GM13977 (cell line): Measurements from ENCODE around the gene EYA2.

ENCODE experiments used
- DNase-seq: peaks from one replicate; pipeline ENCODE4 v3.0.0; 2012; ENCODE audit warnings: low spot score
- CTCF ChIP-seq: IDR thresholded peaks from 2 replicates; pipeline ENCODE4 v1.5.1; 2012; ENCODE audit warnings: mild to moderate bottlenecking, control low read depth; ENCODE audit not compliant: insufficient read depth; ENCODE audit errors: extremely low read depth, missing control alignments
- in situ Hi-C: fragments of 300-500 bp; cut with MboI; formaldehyde crosslinking; loops from one replicate; pipeline ENCODE4 v1.12.0; 2022; ENCODE audit warnings: low sequenced_read_pairs, low pct_unique_long_range_greater_than_20kb, mixed read lengths, inconsistent platforms; ENCODE audit not compliant: unreplicated experiment

EYA2 gene

DNA sequence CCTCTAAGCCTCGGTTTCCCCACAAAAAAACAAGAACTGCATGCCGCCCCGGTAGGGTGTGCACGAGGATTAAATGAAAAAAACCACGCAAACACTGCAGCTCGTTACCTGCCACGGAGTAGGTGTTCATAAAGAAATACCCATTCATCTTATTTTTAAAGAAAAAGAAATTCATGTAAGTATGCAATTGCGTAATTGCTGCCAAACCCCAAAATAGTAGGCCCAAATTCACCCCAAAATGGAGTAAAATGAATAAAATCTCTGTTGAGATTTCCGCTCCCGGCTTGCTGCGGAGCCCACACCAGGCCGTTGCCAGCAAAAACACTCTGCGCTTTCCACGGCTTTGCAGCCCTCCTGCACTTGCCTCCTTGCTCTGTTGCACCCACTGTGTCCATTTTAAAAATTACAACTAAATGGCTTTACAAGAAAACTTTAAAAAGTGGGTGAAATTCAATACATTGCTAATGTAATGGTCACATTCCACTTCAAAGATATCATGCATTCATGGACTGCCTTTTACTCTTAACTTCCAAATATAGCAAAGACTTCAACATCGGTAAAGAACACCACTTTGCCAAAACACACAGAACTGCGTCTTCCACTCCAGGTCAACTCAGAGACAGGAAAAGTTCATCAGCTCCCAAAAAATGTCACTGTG is 336.9 kb downstream of the EYA2 start:
- DNase-seq, result no peak
- TF ChIP-seq CTCF, result no peak
- in situ Hi-C loops, result no loop called here

- in situ Hi-C loops, result no loop called here
- no peak for TF ChIP-seq CTCF
- no peak for DNase-seq
Measured at GRCh38 chr20:47232518-47232917, 337.9 kb downstream of the EYA2 start.

- no peak for DNase-seq
- in situ Hi-C loops, result no loop called here
- TF ChIP-seq CTCF, result no peak
Measured at GRCh38 chr20:47233333-47234188, 338.9 kb downstream of the EYA2 start.

DNA sequence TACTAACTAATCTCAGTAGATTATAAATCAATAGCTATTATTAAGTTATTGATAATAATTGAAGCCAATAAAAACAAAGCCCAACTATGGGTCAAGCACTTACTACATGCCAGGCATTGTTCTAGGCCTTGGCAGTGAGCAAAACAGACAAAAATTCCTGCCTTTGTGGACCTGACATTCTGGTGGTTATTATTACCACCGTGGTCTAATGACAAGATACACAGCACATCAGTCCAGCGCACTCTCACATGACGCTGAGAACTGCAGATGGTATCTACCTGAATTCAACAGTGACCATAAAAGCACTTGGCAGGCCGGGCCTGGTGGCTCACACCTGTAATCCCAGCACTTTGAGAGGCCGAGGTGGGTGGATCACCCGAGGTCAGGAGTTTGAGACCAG is 340.5 kb downstream of the EYA2 start:
- no peak for TF ChIP-seq CTCF
- in situ Hi-C loops, result no loop called here
- DNase-seq, result no peak

DNA sequence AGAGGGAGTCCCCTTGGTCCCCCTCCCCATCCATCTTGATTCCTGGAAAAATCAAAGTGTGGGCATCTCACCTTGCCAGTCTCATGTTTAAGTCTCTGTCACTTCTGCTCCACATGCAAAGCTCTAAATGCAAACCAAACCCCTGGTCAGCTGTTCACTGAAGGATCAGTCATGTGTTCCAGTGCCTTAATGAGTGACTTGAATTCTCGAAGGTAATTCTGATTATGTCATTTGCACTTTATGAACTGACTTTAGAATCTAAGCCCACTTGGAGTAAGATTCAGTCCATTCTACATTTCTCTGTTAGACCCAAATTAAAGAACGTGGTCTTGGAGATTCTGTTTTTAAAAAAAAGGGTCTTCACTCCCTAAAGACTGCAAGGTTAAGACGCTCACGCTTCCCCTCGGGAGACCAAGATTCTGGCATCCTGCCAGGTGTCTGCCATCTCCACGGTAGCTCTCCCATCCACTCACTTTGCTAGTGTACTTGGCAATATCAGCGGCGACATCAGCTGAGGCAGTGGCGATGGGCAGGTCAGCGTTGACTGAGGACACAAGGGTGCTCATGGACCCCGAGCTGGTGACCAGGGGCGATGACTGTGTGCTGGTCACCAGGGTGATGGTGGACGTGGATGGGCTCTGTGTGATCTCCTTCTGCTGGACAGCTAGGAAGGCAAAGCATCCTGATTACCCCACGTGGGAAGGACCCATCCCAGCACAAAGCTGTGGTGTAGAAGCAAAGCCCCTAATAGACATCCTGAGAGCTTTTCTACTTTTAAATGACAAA is 341.4 kb downstream of the EYA2 start:
- no peak for TF ChIP-seq CTCF
- in situ Hi-C loops, result no loop called here
- DNase-seq, result no peak

DNA sequence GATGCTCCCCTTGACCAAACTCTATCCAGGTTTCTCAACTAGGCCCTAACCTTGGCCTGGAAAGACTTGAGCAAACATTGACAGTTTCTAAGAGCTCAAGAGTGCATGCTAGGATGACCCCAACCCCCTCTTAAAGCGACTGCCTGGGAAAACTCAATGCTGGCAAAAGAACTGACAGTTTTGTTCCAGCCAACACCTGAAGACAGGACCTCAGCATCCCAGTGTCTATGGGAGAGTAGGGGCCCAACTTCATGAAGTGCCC is 341.9 kb downstream of the EYA2 start:
- DNase-seq, result no peak
- TF ChIP-seq CTCF, result no peak
- in situ Hi-C loops, result no loop called here
